ENCODE measurements around the gene SYNPR. TPM values are rescaled to one million over a fixed set of nuclear protein-coding genes. Genes with fewer than 3 reads are reported as not detected.

SYNPR gene
- total RNA-seq, 1 donor from 2014 or later = not detected

DNA sequence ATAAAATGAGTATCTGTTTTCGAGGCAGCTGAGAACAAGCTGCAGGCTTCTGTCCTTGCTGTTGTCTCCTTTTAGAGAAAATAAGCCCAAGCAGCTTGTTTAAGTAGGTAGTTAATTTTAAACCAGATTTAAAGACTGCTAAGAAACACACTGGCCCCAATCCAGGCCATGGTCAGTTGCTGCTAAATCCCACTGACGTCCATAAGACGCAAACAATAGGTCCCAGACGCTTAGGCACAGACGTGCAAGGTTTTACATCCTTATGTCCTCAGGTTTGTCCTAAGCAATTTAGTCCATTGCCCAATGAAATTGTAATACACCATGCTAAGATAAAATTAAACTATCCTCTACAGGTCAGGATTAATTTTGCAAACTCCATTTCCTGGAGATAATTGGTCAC, 254.4 kb downstream of the SYNPR start:
- intact Hi-C loops (cut with micrococcal nuclease) = no loop called here

DNA sequence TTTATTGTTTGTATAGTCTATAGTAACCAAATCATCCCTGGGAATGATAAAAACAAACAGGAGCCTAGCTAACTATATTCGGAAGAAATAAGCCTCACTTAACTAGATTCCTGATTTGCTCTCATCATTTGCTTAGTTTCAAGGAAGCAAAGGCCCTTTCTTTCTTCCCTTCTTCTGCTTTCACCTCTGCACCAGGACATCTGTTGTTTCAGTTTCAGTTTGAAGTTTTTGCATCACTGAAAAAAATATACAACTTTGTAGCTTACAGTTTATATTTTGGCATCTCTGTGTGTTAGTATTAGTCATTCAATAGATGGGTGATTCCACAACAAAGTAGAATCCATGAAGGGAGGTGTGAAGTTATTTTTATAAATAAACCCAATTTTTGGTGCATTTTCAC, 260.8 kb downstream of the SYNPR start:
- intact Hi-C loops (cut with micrococcal nuclease) = no loop called here

DNA sequence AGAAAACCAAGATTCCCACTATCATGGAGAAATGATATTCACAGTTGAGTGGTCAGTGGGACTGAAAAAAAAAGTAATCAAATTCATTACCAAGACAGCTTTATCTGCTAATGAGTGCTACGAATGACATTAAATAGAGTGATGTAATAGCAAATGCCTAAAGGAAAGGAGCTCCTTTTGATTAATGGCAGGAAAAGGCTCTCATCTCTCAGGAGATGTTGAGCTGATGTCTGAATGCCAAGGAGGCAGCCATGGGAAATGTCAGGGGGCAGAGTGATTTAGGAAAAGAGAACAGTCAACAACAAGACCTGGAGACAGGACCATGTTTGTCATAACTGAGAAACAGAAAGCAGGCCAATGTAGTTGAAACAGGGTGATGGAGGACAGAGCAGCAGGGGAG, 277.7 kb downstream of the SYNPR start:
- intact Hi-C loops (cut with micrococcal nuclease) = no loop called here

DNA sequence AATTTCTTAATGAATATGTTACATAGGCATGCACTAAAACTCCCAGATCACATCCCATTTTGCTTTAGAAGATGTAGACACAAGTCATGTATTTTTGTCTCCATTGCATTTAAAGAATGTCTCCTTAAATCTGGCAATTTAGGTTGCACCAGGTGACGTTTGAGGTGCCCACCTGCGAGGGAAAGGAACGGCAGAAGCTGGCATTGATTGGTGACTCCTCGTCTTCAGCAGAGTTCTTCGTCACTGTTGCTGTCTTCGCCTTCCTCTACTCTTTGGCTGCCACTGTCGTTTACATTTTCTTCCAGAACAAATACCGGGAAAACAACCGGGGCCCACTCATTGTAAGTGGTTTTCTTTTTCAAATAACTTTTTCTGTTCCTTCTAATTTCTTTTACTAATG, 278.3 kb downstream of the SYNPR start:
- intact Hi-C loops (cut with micrococcal nuclease) = no loop called here

DNA sequence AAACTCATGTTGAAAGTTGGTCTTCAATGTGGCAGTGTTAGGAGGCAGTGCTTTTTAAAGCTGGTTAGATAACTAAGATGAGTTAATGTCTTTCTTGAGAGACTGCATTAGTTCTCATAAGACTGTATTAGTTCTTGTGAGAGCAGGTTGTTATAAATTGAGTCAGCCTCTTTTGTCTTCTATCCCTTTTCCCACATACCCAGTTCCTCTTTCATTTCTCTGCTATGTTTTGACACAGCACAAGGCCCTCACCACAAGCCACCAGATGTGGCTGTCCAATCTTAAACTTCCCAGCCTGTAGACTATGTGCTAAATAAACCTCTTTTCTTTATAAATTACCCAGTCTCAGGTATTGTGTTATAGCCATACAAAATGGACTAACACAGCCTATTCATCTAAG, 279.8 kb downstream of the SYNPR start:
- intact Hi-C loops (cut with micrococcal nuclease) = no loop called here

DNA sequence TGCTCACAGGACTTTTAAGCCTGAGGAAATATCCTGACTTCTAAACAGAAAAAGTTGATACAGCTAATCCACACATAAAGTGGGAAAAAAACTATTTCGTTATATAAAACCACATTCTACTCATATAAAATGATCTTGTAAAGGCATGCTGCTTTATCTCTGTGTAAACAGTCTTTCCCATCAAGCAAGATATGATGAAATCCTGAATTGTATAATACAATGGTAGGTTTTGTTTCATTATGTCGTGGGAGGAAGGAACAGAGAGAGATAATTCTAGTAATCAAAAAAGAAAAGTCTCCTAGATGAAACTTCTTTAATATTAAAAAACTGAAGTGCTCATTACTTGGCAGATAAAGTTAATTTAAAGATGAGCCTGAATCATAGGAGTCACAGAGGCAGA, 281.8 kb downstream of the SYNPR start:
- intact Hi-C loops (cut with micrococcal nuclease) = no loop called here

DNA sequence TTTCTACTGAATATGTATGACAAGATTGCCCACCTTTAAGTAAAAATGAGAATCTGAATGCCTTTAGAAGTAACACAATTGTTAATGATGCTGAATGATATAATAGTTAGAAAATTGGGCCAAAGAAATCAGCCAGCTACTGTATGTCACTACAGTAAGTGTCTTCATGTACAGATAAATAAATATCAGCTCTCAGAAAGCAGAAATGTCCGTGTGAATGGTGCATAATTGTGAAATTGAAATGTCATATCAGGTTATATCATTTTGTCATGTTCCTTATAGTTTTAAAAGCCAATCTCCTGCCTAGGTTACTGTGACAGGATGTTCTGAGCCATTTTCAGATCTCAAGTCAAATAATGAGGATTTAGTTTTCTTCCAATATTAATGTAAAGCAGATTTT, 283.8 kb downstream of the SYNPR start:
- intact Hi-C loops (cut with micrococcal nuclease) = no loop called here

DNA sequence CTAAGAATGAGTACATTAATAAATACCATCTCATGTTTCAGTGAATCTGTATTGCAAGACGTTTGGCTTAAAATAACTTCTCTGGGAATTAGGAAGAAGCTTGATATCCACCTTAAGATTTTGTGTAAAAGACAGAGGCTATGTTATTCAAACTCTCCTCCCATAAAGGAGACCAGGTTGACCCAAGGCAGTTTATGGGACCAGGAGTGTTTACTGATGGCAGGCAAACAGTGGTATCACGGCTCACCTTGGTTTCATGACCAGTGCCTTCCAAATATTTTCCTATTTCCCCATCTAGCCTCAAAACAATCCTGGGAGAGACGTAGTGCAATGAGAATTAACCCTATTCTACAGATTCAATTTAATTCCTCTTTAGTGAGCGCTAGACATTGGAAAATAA, 284.2 kb downstream of the SYNPR start:
- intact Hi-C loops (cut with micrococcal nuclease) = no loop called here

DNA sequence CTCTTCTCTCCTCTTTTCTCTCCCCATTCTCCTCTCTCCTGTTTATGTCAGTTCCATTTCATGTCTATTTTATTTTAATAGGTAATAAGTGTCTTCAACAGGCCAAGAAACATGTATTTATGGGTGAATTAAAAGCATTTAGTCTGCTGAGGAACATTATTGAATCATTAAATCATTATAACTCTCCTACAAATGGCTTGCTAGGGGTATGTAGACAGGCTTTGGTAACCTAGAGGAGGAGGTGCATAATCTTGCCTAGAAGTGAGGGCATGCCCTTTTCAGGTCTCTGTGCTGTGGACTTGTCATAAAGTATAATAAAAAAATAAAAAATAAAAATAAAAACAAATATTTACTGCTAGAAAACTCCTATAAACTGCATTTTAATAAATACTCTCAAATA, 285.5 kb downstream of the SYNPR start:
- intact Hi-C loops (cut with micrococcal nuclease) = no loop called here

DNA sequence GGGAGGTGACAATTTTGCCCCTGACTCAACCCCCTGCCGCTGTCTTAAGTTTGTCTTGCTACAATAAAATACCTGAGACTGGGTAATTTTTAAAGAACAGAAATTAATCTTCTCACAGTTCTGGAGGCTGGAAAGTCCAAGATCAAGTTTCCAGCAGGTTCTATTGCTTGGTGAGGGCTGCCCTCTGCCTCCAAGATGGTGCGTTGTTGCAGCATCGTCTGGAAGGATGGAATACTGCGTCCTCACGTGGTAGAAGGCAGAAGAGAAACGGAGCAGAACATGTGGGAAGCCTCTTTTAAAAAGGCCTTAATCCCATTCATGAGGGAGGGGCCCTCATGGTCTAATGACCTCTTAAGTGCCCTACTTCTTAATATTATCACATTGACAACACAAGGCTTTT, 287.1 kb downstream of the SYNPR start:
- intact Hi-C loops (cut with micrococcal nuclease) = no loop called here

DNA sequence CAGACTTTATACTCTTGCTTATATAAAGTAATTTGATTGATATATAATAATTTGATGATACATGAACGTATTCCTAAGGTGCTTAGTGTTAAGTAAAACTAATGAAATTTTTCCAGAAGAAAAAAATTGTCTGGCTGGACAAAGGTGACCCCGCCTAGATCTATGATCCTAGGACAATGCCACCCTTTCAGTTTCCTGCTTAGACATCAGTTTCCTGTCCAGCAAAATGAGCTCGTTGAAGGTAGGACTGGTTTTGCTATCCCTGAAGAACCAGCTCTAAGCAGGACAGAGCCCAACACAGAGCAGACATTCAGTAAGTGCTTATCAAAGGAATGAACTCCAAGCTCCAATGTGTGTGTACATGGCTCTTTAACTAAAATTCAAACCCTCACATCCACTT, 293.6 kb downstream of the SYNPR start:
- intact Hi-C loops (cut with micrococcal nuclease) = no loop called here

DNA sequence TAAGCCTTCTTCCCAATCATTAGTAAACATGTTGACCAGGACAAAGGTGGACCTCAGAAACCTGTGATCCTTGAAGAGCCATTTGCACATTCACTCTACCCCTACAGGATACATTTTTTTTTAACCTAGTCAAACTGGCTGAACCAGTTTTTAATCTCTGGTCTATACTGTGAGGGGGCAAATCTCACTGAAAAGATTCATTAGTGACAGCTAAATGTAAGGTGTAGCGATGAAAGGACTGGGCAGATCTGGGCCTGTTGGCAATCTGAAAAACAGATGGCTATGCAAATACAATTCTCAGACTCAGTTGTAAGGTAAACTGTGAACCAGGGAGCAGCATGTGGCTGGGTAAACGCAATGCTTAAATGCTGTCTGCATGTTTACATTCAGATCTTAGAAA, 298.7 kb downstream of the SYNPR start:
- intact Hi-C loops (cut with micrococcal nuclease) = no loop called here

DNA sequence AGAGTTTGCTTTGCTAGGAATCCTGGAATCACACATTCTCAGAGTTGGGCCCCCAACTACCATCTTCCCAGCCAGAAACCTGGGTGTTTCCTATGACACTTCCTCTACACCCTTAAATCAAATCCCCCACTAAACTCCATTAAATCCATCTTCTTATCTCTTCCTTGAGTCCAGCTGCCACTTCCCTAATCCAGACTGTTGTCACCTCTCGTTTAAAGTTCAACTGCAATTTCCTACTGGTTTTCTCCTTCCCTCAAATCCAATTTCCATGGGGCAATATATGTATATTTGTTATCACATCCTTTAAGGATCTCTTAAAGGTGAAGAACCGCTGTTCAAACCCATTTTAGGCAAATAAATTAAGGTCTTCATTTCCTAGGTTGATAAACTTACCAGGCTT, 300.8 kb downstream of the SYNPR start:
- intact Hi-C loops (cut with micrococcal nuclease) = no loop called here

DNA sequence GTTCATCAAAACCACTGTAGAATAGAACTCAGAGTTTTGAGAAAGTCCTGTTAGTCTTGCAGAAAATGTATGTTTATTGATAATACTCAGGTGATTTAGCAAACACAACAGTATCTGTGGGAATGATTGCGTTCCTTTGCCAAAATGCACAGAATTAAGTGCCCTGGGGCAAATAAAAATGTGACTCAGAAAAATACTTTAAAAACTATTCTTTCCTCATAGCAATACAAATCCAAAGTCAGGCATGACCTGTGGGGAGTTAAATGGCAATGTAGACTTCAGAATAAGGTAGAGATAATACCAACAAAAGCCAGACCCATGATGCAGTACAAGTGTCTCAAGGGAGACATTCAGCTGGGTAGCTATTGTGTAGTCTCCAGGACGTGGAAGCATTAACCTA, 302.0 kb downstream of the SYNPR start:
- intact Hi-C loops (cut with micrococcal nuclease) = no loop called here

DNA sequence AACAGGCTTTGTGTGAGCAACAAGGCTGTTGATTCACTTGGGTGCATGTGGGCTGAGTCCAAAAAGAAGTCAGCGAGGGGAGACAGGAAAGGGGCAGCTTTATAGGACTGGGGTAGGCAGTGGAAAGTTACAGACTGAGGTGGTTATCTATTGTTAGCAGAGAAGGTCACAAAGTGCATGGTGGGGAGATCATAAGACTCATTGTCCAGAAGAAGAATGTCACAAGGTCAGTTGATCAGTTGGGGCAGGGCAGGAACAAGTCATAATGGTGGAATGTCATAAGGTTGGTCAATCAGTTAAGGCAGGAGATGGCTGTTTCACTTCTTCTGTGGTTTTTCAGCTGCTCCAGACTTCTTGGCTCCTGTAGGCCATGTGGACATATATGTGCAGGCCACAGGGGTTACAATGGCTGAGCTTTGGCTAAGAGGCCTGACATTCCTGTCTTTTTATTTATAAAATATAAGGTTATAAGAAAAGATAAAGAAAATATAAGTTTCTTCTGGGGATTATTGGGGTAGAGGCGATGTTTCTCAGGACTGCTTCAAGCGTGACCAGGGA, 304.9 kb downstream of the SYNPR start:
- intact Hi-C loops (cut with micrococcal nuclease) = no loop called here

DNA sequence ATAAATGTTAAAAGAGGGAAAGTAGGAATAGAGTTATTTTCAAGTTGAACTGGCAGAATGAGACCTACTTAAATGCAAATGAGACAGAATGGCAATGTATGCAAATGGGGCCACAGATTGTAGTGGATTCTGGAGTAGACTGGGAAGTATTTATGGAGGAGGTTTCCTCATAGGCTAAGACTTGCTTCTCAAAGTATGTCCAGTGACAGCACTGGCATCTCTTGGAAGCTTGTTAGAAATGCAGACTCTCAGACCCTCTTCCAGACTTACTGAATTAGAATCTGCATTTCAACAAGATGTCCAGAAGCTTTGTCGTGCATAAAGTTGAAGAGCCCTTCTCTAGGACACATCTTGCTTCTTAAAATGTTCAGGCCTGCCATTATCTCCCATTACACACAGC, 306.6 kb downstream of the SYNPR start:
- intact Hi-C loops (cut with micrococcal nuclease) = no loop called here

DNA sequence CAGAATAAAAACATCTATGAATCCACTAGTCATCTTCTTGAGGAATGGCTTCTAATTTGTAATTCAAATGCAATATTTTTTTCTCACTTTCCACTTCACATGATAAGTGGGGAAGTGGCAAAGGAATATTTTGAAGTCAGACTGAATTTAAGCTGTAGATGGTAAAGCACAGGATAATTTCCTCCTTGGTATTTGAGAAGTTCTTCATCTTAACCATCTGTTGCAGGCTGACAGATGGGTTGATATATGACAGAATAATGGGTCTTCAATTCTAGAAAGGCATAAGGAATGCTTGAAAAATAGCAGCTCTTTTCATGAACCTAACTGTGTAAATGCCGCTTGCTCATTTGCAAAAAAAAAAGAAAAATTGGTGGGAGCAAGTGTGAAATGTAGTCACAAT, 307.8 kb downstream of the SYNPR start:
- intact Hi-C loops (cut with micrococcal nuclease) = no loop called here

DNA sequence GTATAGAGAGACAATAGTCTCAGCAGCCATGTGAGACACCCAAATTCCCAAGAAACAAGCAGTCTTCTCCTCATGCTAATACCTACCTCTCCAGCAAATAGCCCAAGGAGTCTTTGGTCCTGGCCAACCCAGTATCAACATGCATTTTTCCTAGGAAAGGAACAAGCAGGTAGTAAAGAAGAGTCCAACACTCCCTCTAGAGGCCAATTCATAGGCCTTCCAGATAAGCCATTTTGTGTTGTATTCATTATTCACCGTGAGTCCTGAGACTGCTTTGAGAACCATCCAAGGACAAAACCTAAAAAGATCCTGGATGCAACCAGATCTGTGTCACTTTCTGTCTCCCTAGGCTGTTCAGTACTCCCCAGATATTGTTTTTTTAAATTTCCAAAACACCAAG, 310.8 kb downstream of the SYNPR start:
- intact Hi-C loops (cut with micrococcal nuclease) = no loop called here

DNA sequence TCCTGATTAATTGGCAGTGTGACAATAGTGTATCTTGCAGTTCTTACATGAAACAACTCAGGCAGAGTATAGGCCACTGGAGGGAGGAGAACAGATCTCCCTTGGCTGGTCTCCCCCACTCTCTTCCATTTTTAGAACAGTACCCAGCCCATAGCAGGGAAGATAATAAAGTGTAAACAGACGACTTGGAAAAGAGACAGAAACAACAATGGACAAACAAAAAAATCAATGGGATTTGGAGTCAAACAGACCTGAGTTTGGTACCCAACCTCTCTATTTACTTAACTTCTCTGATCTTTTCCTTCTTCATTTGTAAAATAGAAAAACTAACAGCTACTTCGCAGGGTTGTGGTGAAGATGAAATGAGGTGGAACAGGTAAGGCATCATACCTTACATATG, 315.7 kb downstream of the SYNPR start:
- intact Hi-C loops (cut with micrococcal nuclease) = no loop called here

DNA sequence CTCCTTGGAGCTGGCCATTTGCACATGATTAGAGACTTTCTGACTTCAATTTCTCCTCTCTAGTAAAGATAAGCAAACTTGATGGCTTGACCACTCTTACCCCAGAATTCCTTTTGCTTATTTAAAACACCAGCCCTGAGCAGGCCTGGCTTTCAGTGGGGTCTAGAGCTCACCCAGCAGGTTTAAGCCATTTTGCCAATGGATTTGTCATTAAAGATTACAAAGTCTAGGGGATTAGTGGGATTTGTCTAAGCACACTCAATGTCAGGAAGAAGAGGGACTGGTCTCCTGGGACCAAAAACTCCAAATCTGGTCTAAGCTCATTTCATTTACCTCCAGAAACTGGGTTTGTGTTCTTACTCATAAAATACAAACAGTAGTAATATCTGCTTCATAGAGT, 317.1 kb downstream of the SYNPR start:
- intact Hi-C loops (cut with micrococcal nuclease) = no loop called here

DNA sequence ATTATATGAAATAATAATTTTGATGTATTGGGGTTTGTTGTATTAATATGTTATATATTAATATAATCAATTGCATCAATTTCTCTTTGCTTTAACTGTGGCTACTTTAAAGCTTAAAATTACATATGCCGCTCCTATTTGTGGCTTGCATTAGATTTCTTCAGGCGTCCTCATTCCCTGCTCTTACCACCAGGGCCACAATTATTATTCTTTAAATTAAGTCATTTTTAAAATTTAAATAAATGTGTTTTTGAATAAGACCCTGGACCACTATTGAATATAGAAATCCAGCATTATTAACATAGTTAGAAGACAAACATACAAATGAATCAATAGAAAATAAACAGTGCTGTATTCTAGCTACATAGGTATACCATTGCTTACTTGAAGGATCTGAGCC, 318.9 kb downstream of the SYNPR start:
- intact Hi-C loops (cut with micrococcal nuclease) = no loop called here

DNA sequence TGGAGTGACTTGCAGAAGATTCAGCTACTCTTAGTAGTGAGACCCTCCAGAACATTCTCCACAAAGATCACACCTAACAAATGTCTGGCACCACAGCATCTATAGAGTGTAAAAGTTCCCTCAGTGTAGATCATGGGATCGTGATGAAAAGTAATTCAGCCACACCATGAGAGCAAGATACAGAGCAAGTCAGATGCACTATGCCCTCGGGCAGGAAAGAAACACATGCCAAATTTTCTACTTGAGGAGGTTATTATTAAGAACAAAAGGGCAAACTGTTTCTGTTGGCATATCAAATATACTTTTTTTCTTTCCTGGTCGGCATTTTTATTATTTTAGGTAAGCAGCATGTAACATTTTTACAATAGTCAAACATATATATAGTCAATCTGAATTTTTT, 329.6 kb downstream of the SYNPR start:
- intact Hi-C loops (cut with micrococcal nuclease) = no loop called here

DNA sequence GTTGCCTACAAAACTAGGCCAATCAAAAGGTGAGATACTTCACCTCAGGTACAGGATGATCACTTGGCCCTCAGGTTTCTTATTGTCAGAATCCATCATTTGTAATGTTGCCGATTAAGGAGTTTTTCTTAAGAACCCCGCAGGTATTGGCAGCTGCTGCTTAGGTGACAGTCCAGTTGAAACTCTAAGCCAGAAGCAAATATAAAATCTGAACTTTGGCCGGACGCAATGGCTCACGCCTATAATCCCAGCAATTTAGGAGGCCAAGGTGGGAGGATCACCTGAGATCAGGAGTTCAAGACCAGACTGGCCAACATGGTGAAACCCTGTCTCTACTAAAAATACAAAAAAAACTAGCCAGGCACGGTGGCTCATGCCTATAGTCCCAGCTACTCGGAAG, 331.3 kb downstream of the SYNPR start:
- intact Hi-C loops (cut with micrococcal nuclease) = no loop called here

DNA sequence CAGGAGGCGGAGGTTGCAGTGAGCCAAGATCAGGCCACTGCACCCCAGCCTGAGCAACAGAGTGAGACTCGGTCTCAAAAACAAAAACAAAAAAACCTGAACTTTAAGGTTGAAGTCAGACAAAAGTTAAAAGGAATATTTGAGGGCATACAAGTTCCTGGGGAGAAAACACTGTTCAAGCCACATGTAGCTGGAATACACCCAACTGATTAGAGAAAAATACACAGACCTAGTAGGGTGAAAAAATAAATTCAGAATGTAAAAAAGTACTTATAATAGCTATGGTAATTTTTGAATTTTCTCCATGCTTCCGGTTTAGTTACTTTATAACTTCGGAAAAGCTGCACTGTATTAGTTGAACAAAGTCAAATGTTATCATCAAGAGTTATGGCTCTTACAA, 331.7 kb downstream of the SYNPR start:
- intact Hi-C loops (cut with micrococcal nuclease) = no loop called here

Measured in T-helper 2 cell treated with Interferon-gamma antibody and Interleukin-4, amounts not matched to agents 100 ng/mL and 5 ng/mL, for 36 hours (primary cell).